HG02938 (cell line): Measurements from ENCODE around the gene UNC79.

Source experiments
- ATAC-seq: cut with Tn5 transposase; IDR thresholded peaks from one replicate; pipeline ENCODE4 v1.9.1; 2021; ENCODE audit warnings: mild to moderate bottlenecking, moderate library complexity; ENCODE audit not compliant: unreplicated experiment

UNC79 gene

DNA sequence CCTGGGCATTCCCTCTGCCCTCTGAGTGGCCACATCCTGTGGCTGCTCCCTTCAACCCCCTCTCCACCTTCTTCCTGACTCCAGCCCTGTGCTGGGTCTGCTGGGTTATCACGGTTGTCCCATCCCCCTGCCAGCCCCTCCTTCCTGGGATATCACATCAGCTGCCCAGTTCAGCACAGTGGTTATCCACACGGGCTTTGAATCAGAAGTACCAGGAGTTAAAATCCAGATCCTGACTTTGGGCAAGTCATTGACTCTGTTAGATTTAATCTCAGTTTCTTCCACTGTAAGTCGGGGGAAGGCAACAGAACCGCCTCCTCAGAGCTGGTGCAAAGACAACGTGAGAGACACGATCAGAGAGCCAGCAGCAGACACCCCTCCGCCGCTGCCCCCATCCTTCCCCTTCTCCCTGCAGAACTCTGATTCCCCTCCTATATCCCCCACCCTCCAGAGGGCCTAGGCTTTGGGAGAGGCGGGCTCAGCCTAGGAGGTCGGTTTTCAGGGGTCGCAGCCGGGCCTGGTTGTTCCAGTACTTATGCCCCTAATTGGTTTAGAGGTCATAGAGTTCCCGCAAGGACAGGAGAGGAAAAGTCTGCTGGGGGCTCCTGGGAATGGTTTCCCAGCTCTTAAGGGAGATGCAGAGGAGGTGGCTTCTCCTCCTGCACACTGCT lies 315.0 kb downstream of the UNC79 start:
- ATAC-seq = no peak

DNA sequence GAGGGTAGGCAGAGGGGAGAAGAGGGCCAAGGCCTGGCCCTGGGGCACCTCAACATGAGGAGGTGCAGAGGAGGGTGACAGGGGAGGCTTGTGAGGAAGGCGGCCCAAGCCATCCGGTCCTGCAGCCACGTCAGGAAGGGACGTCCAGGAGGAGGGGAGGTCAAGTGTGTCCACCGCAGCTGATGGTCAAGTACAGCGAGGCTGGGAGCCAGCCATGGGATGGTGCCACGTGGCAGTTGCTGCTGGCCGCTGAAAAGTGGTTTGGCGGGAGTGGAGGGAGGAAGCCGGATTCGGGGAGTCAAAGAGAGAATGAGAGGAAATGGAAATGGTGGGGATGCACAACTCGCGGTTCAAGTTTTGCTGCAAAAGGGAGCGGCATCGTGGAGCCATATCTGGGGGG lies 316.4 kb downstream of the UNC79 start:
- ATAC-seq = no peak

GRCh38 chr14:93747560-93747959 lies 316.8 kb downstream of the UNC79 start:
- no peak for ATAC-seq

DNA sequence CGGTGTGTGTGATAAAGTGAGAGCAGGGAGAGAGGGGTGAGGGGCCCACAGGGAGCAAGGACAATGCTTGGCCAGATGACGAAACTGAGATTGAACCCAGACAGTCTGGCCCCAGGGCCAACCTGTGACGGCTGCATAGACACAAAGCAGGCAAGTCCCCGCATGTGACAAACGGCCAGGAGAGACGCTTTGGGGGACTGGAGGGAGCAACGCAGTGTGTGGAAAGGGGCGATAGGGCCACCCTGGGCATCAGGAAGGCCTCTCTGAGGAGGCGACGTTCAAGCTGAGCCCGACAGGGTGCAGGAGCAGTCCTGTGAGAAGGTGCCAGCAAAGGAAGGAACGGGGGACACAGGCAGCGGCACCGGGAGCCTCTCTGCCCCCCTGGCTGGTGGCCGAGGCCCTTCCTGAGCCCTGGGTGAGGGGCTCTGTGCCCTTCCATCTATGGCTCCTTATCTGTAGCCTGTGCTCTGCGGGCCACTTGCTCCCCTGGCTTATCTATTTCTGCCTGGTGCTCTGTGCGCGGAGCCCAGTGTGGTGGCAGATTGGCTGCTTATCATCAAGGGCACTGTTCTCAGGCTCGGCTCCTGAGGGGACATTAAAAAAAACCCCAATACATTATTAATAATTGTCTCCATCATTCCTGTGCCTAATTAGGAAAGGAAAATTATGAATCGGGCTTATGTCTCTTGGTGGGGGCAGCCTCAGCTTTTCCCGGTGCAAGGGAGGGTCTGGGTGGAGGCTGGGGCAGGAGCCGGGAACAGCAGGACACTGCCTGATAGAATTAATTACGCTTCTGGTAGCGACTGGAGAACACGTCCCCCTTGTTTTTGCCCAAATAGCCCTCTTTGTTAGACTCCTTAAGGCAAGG lies 317.7 kb downstream of the UNC79 start:
- no peak for ATAC-seq

DNA sequence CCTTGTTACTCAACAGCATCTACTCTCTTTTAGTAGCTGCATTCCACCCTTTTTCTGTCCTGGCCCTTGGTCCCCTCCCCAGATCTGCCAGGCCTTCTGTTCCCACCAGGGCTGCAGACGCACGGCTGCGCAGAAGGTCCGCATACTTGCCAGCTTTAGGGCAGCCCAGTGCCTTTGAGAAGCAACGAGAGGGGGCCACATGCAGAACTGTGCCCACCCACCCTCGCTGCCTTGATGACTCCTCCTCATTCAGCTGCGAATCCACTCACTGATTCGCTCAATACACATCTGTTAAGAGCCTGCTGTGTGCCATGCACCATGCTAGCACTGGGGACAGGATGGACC lies 318.3 kb downstream of the UNC79 start:
- no peak for ATAC-seq

DNA sequence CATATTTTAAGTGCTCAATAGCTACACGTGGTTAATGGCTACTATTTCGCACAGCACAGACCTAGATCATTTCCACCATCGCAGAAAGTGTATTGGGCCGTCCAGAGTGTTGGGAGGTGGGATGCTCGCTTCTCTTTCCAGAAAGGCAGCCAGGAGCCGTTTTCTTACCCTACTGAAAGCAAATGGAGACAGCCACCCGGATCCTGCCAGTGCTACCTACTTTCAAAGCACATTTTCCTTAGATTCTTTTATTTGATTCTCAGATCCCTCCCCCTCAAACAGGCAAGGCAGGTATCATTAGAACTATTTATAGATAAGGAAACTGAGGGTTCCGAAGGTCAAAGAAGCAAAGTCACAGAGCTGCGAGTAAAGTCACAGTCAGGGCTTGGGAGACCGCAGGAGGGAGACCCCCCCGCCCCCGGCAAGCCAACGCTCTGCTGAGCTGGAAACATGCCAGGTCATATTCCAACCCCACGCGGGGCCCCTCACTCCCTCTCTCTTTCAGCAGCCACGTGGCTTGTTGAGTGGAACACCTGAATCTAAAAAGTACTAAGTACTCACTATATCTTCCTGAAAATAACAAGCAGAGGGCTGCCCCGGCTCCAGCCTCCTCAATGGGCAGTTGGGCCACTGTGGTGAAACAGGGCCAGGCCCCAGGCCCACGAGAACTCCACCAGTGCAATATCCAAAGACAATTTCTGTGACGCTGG lies 321.4 kb downstream of the UNC79 start:
- ATAC-seq = no peak

DNA sequence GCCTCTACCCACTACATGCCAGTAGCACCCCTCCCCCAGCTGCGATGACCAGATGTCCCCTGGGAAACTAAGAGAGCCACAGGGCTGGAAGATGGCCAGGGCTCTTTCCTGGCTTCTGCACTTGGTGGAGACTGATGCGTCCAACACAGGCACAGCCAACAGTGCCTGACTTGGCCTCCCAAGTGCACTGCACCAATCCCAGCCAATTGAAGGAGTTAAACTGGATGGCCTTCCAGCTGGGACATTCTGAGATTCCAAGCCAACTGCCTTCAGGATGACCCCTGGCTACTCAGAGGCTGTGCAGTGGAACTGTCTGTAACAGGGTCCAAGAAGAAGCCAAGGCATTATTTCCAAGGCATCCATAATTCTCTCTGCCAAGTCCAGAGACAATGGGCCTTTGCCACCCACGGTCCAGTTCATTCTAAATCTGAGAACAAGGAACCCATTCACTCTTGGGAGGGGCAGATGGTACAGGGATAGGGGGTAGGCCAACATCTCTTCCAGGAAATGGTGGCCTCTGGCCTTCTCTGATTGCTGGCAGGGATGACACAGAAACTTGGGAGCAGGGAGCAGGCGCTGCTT lies 322.3 kb downstream of the UNC79 start:
- ATAC-seq = no peak

DNA sequence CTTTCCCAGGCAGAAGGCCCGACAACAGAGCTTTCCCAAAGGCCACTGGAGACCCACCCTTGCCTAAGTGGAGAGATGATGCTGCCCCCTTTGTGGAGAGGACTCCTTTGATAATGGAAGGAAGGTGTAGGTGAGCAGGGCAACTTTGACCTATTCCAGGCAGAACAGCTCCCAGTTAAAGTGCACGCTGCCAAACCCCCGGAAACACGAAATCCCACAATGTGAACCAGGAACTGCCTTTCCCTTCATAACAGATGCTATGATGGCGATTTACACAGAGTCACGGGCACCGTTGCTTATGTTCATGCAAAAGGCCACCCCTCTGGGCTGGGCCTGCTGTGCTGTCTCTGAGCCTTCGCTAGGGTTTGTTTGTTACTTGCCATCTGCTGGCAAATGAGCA lies 322.9 kb downstream of the UNC79 start:
- ATAC-seq = no peak

GRCh38 chr14:93757206-93757605 lies 326.5 kb downstream of the UNC79 start:
- no peak for ATAC-seq
